WTC11 (cell line): ENCODE measurements around the gene SBNO2. TPM values are rescaled to one million over a fixed set of nuclear protein-coding genes. Genes with fewer than 3 reads are reported as not detected.

Experiments
- ATAC-seq: fragments of 200-7000 bp; cut with Tn5 transposase; 2 replicates; pipeline ENCODE4 v1.10.0; 2021; ENCODE audit warnings: mild to moderate bottlenecking, moderate library complexity
- CTCF ChIA-PET: fragments of 300-600 bp; sonication (Branson Sonifier 250); formaldehyde crosslinking; loops from one replicate; lab custom pipeline; 2021; ENCODE audit warnings: antibody characterized with exemption; lab: Charles Lee
- POLR2A ChIA-PET: fragments of 350-600 bp; sonication (Branson Sonifier 250); formaldehyde crosslinking; loops from one replicate; lab custom pipeline; 2021; ENCODE audit warnings: antibody characterized with exemption; lab: Charles Lee
- DNase-seq: peaks from one replicate; pipeline ENCODE4 v3.0.0; 2021; ENCODE audit warnings: low spot score
- H3K27ac Mint-ChIP-seq: 2 replicates; pipeline ENCODE4 v1.8.0; 2021; ENCODE audit warnings: mixed read lengths
- H3K27me3 Mint-ChIP-seq: 2 replicates; pipeline ENCODE4 v1.8.0; 2021; ENCODE audit warnings: low read depth, mild to moderate bottlenecking, moderate library complexity, mixed read lengths
- H3K36me3 Mint-ChIP-seq: 2 replicates; pipeline ENCODE4 v1.8.0; 2021; ENCODE audit warnings: mixed read lengths
- H3K4me1 Mint-ChIP-seq: 2 replicates; pipeline ENCODE4 v1.8.0; 2022; ENCODE audit warnings: mixed read lengths
- H3K4me3 Mint-ChIP-seq: 2 replicates; pipeline ENCODE4 v1.8.0; 2021; ENCODE audit warnings: mild to moderate bottlenecking, moderate library complexity, mixed read lengths
- H3K9me3 Mint-ChIP-seq: 2 replicates; pipeline ENCODE4 v1.8.0; 2021; ENCODE audit warnings: mixed read lengths
- ELF4 ChIP-seq: sonication (generic); formaldehyde crosslinking; IDR thresholded peaks from 2 replicates; pipeline ENCODE4 v1.8.1; 2022; ENCODE audit warnings: low read depth, mild to moderate bottlenecking, moderate library complexity, missing genetic modification reagents
- FOXK1 ChIP-seq: sonication (generic); formaldehyde crosslinking; IDR thresholded peaks from 2 replicates; pipeline ENCODE4 v1.8.0; 2022; ENCODE audit warnings: mild to moderate bottlenecking, moderate library complexity, missing genetic modification reagents
- GABPB1 ChIP-seq: sonication (generic); formaldehyde crosslinking; IDR thresholded peaks from 2 replicates; pipeline ENCODE4 v1.8.1; 2023; ENCODE audit warnings: mild to moderate bottlenecking, missing genetic modification reagents
- IRF2 ChIP-seq: sonication (generic); formaldehyde crosslinking; IDR thresholded peaks from 2 replicates; pipeline ENCODE4 v1.8.0; 2022; ENCODE audit warnings: low read depth, missing genetic modification reagents, borderline replicate concordance
- SP1 ChIP-seq: sonication (generic); formaldehyde crosslinking; conservative IDR thresholded peaks from 2 replicates; pipeline ENCODE4 v1.8.1; 2022; ENCODE audit warnings: missing genetic modification reagents
- ZNF121 ChIP-seq: sonication (generic); formaldehyde crosslinking; IDR thresholded peaks from 2 replicates; pipeline ENCODE4 v1.8.0; 2023; ENCODE audit warnings: missing genetic modification reagents
- ZNF671 ChIP-seq: fragments of 250-450 bp; sonication (Bioruptor Pico); IDR thresholded peaks from 2 replicates; pipeline ENCODE4 v1.8.0; 2021; ENCODE audit warnings: mild to moderate bottlenecking
- total RNA-seq: library from RNA; stranded (reverse); gene quantifications from 3 replicates; pipeline ENCODE4 v1.2.3, GENCODE V29; 2021
- TF ChIP-seq, protein P1 (sequence below): sonication (generic); formaldehyde crosslinking; IDR thresholded peaks from 2 replicates; pipeline ENCODE4 v1.8.1; 2023; ENCODE audit warnings: mild to moderate bottlenecking, missing genetic modification reagents
- TF ChIP-seq, protein P2 (sequence below): sonication (generic); formaldehyde crosslinking; conservative IDR thresholded peaks from 2 replicates; pipeline ENCODE4 v1.8.1; 2023; ENCODE audit warnings: mild to moderate bottlenecking, low read depth, missing genetic modification reagents, moderate library complexity
- TF ChIP-seq, protein P3 (sequence below): sonication (generic); formaldehyde crosslinking; IDR thresholded peaks from 2 replicates; pipeline ENCODE4 v1.8.0; 2023; ENCODE audit warnings: missing genetic modification reagents, mild to moderate bottlenecking, borderline replicate concordance
- TF ChIP-seq, protein P4 (sequence below): sonication (generic); formaldehyde crosslinking; IDR thresholded peaks from 2 replicates; pipeline ENCODE4 v1.8.0; 2022; ENCODE audit warnings: mild to moderate bottlenecking, missing genetic modification reagents
- TF ChIP-seq, protein P5 (sequence below): sonication (generic); formaldehyde crosslinking; IDR thresholded peaks from 2 replicates; pipeline ENCODE4 v1.8.0; 2022; ENCODE audit warnings: mild to moderate bottlenecking, missing genetic modification reagents
- TF ChIP-seq, protein P6 (sequence below): sonication (generic); formaldehyde crosslinking; IDR thresholded peaks from 2 replicates; pipeline ENCODE4 v1.8.1; 2023; ENCODE audit warnings: mild to moderate bottlenecking, missing genetic modification reagents, moderate library complexity

SBNO2 gene
- total RNA-seq, 1 experiment from 2014 or later = 57.3 TPM

DNA sequence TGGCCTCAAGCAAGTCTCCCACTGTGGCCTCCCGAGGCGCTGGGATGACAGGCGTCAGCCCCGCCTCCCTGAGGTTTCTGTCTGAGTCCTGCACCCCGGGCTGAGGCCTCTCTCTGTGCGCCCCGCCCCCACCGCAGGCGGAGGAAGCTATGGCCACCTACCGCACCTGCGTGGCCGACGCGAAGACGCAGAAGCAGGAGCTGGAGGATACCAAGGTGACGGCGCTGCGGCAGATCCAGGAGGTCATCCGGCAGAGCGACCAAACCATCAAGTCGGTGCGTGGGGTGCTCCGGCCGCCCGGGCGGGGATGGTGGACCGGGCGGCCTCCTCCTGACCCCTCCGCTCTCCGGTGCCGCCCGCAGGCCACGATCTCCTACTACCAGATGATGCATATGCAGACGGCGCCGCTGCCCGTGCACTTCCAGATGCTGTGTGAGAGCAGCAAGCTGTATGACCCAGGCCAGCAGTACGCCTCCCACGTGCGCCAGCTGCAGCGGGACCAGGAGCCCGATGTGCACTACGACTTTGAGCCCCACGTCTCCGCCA is 94.4 kb downstream of the SBNO2 start:
- no peak for DNase-seq
- H3K27ac Mint-ChIP-seq = no peak overlapping the region
- TF ChIP-seq ZNF671 (CRISPR knock-in tag) = no peak
- 0 out of 2 replicates have a peak, but pooled peaks have one; percentile 3 for TF ChIP-seq ZNF121 (CRISPR knock-in tag)
- TF ChIP-seq ELF4 = no peak
- TF ChIP-seq SP1 (CRISPR knock-in tag) = no peak
- TF ChIP-seq, protein P1, sequence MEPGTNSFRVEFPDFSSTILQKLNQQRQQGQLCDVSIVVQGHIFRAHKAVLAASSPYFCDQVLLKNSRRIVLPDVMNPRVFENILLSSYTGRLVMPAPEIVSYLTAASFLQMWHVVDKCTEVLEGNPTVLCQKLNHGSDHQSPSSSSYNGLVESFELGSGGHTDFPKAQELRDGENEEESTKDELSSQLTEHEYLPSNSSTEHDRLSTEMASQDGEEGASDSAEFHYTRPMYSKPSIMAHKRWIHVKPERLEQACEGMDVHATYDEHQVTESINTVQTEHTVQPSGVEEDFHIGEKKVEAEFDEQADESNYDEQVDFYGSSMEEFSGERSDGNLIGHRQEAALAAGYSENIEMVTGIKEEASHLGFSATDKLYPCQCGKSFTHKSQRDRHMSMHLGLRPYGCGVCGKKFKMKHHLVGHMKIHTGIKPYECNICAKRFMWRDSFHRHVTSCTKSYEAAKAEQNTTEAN = no peak
- TF ChIP-seq, protein P2, sequence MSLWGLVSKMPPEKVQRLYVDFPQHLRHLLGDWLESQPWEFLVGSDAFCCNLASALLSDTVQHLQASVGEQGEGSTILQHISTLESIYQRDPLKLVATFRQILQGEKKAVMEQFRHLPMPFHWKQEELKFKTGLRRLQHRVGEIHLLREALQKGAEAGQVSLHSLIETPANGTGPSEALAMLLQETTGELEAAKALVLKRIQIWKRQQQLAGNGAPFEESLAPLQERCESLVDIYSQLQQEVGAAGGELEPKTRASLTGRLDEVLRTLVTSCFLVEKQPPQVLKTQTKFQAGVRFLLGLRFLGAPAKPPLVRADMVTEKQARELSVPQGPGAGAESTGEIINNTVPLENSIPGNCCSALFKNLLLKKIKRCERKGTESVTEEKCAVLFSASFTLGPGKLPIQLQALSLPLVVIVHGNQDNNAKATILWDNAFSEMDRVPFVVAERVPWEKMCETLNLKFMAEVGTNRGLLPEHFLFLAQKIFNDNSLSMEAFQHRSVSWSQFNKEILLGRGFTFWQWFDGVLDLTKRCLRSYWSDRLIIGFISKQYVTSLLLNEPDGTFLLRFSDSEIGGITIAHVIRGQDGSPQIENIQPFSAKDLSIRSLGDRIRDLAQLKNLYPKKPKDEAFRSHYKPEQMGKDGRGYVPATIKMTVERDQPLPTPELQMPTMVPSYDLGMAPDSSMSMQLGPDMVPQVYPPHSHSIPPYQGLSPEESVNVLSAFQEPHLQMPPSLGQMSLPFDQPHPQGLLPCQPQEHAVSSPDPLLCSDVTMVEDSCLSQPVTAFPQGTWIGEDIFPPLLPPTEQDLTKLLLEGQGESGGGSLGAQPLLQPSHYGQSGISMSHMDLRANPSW (CRISPR knock-in tag) = no peak
- no peak for TF ChIP-seq IRF2
- TF ChIP-seq, all 79 proteins: peak for 1
- Mint-ChIP-seq H3K36me3 (peaks cover 11% of the 10 kb centered on the region), H3K27me3 (no peaks in the 10 kb centered on the region), H3K4me3 (no peak overlapping the region), H3K9me3 (no peaks in the 10 kb centered on the region), H3K4me1 (no peaks in the 10 kb centered on the region; the same call in 1 of the 2 replicates)
- ChIA-PET CTCF (interaction anchor here (0.7 to 4.8 kb wide), 7 partner anchors 9 to 187 kb away, joined by 3 to 109 read pairs (median 7); partner anchors contain the start of gene ARHGAP45), POLR2A (no interaction called here)
- ATAC-seq = no peak

DNA sequence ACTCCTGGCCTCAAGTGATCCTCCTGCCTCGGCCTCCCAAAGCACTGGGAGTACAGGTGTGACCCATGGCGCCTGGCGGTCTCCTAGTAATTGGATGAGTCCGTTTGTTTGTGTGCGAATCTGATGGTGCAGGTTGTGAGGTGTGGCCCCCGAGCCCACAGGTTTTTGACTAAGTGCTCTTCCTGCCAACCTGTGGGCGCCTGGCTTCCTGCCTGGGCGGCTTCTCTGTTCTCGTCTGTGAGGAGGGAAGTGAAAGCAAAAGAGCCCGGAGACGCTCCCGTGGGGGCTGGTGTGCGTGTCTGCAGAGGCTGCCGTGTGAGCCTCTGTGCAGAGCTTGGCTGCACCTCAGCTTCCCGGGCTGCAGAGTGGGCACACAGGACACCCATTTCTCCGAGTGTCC is 97.1 kb downstream of the SBNO2 start:
- ChIA-PET CTCF (interaction anchor here (1.1 to 1.6 kb wide), 2 partner anchors 11 to 12 kb away, joined by 8 to 12 read pairs; partner anchors contain the start of gene ARHGAP45), POLR2A (interaction anchor here (0.6 kb wide), 2 partner anchors 13 to 23 kb away, joined by 3 to 4 read pairs; no protein-coding TSS in a partner anchor)
- Mint-ChIP-seq H3K4me1 (peaks cover under 1% of the 10 kb centered on the region), H3K27me3 (peaks cover 3% of the 10 kb centered on the region), H3K27ac (no peak overlapping the region), H3K36me3 (peaks cover 9% of the 10 kb centered on the region), H3K9me3 (no peaks in the 10 kb centered on the region), H3K4me3 (no peak overlapping the region)
- DNase-seq (no peak), ATAC-seq (no peak)
- TF ChIP-seq, protein P1 = no peak
- TF ChIP-seq, protein P3, sequence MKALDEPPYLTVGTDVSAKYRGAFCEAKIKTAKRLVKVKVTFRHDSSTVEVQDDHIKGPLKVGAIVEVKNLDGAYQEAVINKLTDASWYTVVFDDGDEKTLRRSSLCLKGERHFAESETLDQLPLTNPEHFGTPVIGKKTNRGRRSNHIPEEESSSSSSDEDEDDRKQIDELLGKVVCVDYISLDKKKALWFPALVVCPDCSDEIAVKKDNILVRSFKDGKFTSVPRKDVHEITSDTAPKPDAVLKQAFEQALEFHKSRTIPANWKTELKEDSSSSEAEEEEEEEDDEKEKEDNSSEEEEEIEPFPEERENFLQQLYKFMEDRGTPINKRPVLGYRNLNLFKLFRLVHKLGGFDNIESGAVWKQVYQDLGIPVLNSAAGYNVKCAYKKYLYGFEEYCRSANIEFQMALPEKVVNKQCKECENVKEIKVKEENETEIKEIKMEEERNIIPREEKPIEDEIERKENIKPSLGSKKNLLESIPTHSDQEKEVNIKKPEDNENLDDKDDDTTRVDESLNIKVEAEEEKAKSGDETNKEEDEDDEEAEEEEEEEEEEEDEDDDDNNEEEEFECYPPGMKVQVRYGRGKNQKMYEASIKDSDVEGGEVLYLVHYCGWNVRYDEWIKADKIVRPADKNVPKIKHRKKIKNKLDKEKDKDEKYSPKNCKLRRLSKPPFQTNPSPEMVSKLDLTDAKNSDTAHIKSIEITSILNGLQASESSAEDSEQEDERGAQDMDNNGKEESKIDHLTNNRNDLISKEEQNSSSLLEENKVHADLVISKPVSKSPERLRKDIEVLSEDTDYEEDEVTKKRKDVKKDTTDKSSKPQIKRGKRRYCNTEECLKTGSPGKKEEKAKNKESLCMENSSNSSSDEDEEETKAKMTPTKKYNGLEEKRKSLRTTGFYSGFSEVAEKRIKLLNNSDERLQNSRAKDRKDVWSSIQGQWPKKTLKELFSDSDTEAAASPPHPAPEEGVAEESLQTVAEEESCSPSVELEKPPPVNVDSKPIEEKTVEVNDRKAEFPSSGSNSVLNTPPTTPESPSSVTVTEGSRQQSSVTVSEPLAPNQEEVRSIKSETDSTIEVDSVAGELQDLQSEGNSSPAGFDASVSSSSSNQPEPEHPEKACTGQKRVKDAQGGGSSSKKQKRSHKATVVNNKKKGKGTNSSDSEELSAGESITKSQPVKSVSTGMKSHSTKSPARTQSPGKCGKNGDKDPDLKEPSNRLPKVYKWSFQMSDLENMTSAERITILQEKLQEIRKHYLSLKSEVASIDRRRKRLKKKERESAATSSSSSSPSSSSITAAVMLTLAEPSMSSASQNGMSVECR (CRISPR knock-in tag) = no peak
- TF ChIP-seq, protein P4, sequence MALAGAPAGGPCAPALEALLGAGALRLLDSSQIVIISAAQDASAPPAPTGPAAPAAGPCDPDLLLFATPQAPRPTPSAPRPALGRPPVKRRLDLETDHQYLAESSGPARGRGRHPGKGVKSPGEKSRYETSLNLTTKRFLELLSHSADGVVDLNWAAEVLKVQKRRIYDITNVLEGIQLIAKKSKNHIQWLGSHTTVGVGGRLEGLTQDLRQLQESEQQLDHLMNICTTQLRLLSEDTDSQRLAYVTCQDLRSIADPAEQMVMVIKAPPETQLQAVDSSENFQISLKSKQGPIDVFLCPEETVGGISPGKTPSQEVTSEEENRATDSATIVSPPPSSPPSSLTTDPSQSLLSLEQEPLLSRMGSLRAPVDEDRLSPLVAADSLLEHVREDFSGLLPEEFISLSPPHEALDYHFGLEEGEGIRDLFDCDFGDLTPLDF (CRISPR knock-in tag) = no peak
- TF ChIP-seq, protein P5, sequence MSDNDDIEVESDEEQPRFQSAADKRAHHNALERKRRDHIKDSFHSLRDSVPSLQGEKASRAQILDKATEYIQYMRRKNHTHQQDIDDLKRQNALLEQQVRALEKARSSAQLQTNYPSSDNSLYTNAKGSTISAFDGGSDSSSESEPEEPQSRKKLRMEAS (CRISPR knock-in tag) = no peak
- TF ChIP-seq, protein P6, sequence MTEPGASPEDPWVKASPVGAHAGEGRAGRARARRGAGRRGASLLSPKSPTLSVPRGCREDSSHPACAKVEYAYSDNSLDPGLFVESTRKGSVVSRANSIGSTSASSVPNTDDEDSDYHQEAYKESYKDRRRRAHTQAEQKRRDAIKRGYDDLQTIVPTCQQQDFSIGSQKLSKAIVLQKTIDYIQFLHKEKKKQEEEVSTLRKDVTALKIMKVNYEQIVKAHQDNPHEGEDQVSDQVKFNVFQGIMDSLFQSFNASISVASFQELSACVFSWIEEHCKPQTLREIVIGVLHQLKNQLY (CRISPR knock-in tag) = no peak
- TF ChIP-seq FOXK1 (CRISPR knock-in tag) (no peak), GABPB1 (CRISPR knock-in tag) (no peak)
